DMS 273 treated with DMSO at 0.1 percent for 48 hours (cell line): ENCODE measurements around the gene ACSM5.
"Not testable (repeated sequence)": the region's sequence is repeated elsewhere in the genome, so short reads cannot be mapped to it uniquely, and the experiment has no call there.

Source experiments
- DNase-seq: peaks from one replicate; lab custom pipeline; 2025; lab: John Stamatoyannopoulos, UW

The ACSM5 gene

DNA sequence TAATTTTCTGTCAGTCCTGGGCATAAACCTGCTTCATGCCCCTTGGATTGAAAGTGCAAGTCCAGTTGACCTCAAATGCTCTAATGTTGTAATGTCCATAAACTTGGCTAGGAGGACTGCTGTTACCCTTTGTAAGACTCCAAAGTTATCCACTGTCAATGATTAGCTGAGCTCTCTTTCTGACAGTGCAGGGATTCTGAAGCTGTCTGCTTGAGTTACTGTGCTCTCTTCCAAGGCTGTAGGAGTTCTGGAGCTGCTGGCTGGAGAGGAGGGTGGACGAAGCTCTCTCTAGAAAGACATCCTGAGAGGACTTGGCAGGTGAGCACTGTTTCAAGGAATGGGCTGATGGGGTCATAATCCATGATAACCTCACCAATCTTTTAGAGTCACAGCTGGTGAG, 42.0 kb downstream of the ACSM5 start, which contains the start of gene ACSM2A:
Gene ACSM2A, plus strand, starts transcription at position 158 of the 400 bp plus-strand sequence. CDS start 8,594 bp downstream, outside the sequence.
- not testable (repeated sequence) for DNase-seq

DNA sequence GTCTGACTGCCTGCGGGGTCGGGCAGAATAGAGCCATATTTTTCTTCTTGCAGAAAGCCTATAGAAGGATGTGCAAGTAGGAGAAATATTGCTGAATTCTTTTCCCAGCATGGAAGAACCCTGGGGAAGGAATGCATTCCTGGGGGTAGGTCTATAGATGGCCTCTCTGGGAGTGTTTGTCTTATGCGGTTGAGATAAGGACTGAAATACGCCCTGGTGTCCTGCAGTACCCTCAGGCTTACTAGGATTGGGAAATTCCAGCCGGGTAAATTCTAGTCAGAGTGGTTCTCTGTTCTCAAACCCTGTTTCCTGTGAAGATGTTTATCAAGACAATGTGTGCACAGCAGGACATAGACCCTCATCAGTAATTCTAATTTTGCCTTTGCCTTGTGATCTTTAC, 44.3 kb downstream of the ACSM5 start:
- not testable (repeated sequence) for DNase-seq

DNA sequence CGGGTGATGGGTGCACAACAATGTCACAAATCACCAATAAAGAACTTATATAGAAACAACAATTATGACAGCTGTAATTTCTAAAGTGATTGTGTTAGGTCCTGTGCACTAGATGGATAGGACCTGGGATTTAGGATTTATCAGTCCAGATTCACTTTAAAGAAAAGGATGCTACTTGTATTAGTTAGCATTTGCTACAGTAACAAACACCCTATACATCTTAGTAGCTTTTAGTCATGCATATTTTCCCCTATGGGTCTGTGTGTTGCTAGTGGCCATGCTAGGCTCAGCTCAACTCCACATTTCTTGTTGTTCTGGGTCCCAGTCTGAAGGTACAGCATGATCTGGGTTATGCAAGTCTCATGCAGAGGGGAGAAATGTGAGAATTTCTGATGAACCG, 49.9 kb downstream of the ACSM5 start:
- DNase-seq: not testable (repeated sequence)

DNA sequence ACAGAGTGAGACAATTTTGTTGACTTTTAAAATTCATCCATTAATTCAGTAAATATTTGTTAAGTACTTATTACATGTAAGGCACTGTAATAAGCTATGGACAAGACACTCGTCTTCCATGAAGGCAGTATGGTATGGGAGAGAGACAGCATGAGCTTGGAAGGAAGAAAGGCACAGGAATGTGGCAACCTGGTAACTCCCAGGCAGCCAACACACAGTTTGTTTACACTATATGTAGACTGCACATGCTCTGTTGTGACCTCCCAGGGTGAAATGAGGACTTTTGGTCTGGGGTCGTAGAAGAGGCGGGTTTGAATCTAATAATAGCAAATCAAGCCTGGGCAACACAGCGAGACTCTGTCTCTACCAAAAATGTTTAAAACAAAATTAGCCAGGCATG, 51.0 kb downstream of the ACSM5 start:
- DNase-seq: not testable (repeated sequence)

DNA sequence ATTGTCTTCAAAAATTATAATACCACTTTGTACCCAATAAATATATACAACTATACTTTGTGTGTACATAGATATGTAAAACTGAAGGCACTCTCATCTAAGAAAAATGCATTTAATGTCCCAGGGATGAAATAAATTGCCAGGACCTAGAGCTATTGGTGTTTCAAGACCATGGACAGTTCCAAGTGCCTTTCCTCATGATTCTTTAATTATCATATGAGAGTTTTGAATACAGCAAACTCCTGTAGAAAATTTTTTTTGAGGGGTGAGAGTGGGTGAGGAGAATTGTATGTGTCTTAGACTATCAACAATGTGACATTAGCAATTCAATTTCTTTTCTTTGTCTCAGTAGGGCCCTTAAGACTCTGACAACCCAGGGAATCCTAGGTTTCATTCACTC, 59.6 kb downstream of the ACSM5 start:
- not testable (repeated sequence) for DNase-seq

DNA sequence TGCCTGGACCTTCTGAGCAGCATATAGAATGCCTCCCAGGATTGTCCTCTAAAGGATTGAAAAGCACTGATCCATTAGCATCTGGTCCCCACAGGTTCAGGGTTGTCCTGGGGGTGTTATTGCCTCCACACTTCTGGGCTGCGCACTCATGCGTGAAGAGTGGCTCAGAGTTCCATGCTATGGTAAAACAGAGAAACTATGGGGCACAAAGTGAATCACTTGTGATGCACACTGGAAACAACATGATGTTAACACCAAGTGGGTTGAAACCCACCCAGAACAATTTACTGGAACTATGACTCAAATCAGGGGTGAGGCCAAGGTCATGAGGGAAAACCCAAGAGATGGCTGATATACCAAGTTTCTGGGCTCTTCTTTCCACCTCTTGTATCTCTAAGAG, 60.6 kb downstream of the ACSM5 start:
- DNase-seq: not testable (repeated sequence)

DNA sequence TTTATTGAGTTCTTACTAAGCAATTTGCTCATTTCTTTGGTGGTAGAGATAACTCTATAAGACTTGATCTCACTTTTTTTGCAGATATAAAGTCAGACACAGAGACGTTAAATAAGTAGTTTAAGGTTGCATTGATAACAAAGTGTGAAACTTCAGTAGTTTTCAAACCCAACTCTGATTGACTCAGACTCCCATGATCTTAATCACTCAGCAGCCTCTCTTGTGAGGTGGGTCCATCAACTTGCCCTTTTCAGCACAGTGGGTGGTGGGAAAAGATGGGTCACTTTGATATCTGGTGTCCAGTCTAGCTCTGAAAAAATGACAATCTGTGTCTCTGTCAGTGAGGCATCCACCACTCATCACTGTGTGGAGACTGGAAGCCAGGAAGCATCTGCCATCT, 61.4 kb downstream of the ACSM5 start:
- not testable (repeated sequence) for DNase-seq

DNA sequence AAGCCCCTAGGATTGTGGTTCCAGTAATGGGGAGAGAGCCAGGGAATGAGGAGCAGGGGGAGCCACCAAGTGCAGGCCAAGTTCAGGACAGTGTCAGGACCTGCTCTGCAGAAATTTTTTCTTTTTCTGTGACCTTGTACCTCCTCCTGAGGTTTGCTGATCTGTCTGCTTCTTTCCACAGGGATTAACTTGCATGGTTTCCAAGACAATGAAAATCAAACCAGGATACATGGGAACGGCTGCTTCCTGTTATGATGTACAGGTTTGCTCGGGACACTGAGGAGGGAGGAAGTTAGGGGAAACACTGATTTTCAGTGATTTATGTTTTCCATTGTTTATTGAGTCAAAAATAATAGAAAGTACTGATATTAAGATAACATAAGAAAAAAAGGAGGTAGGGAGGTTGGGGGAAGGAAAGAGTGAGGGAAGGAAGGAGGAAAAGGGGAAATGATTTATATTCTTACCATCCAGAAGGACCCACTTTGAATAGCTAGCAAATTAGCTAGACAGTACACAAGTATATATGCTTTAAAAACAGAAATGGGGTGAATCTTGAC, 67.9 kb downstream of the ACSM5 start:
- not testable (repeated sequence) for DNase-seq

DNA sequence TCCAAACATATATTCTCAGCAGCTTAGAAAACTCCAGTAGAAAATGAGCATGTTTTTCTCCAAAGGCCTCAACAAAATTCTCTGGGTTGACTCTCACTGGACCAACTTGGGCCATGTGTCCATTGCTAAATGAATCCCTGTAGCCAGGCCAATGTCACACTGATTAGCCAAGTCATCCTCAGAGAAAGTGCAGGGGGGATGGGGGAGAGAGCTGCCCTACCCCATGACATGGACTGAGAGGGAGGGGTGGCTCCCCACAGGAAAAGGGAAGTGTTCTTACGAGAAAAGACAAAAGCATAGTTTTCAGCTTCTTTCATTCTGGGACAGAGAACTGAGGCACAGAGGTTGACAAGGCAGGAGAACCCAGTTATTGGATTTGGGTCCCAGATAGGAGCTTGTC, 74.7 kb downstream of the ACSM5 start:
- not testable (repeated sequence) for DNase-seq

DNA sequence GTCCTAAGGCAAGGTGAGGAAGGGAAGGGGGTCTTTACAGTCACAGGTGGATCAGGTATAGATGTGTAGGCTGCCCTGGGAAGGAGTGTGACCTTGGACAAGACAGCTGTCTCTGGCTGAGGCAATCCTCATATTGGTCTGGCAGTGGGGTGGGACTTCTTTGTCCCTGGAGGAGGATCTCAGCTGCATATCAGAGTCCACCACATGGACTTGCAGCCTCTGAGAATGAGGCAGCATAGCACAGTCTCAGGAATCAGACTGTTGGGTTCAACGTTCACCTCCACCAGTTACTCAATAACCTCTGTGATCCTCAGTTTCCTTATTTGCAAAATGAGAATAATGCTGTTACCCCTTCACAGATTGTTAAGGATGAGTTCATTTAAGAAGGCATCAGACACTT, 75.4 kb downstream of the ACSM5 start:
- DNase-seq: no peak

DNA sequence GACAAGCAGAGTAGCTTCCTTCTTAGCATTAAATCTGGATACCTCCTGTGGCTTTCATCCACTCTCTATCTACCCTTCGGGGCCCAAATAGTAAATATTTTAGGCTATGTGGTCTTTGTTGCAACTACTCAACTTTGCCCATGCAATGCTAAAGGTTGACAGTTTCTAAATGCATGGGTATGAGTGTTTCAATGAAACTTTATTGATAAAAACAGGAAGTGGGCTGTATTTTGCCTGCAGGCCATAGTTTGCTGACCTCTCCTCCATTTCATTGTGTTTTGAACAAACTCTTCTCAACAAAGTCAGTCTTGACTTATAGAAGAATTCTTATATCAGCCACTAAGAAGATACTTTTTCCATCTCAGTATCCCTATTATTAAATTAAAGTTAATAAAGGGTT, 76.1 kb downstream of the ACSM5 start:
- DNase-seq: no peak
